HT1080 (cell line): ENCODE results near the gene EPB41L4B. TPM values are rescaled to one million over a fixed set of nuclear protein-coding genes. Genes with fewer than 3 reads are reported as not detected.

Experiments
- DNase-seq: peaks from one replicate; pipeline ENCODE4 v3.0.0-alpha.2; 2015; ENCODE audit warnings: low read depth
- total RNA-seq: library from RNA; depleted of rRNA; stranded (reverse); fragments of >200 nt; shearing (Covaris generic); gene quantifications from 2 replicates; pipeline ENCODE4 v1.2.3, GENCODE V29; 2014

The EPB41L4B gene
- total RNA-seq, 1 experiment from 2014 or later: 3.3 TPM

DNA sequence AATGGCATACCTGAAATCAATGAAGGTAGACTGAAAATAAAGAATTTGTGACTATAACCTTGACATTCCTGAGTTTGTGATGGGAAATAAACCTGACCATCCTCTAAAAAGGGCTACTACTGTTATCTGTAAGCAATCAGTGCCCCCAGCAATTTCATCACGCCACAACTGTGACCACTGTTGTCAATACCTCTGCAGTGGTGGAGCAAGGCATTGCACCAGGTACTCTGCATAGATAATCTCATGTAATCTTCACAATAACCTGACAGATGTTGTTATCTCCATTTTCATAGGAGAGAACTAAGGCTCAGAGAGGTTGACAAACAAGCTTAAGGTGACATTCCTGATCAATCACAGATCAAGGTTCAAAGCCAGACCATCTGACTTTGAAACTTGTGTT is 115.3 kb downstream of the EPB41L4B start:
- DNase-seq: no peak

DNA sequence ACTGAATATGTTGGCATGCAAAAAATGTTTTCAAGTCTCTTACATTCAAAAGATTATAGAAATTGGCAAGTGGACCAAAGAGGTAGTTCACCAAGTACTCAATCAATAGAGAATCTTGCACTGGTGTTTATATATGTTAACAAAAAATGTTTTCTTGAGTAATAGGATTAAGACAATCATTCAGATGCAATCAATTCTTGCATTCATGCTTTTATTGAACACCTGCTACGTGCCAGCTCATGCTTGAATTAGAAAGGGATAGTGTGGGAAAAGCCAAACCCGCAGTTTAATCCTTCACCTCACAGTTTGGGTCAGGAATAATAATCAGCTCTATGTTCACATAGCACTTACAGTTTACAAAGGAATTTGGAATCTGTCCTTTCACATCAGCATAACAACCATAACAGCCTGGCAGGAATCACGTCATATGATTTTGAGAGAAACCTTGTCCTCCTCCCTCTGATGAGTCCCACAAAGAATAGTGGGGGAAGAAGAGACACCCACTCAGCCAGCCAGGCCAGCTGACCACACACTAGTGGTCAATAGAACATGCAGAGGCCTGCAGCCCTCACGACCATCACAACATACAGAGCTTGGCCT is 117.0 kb downstream of the EPB41L4B start:
- DNase-seq: no peak

DNA sequence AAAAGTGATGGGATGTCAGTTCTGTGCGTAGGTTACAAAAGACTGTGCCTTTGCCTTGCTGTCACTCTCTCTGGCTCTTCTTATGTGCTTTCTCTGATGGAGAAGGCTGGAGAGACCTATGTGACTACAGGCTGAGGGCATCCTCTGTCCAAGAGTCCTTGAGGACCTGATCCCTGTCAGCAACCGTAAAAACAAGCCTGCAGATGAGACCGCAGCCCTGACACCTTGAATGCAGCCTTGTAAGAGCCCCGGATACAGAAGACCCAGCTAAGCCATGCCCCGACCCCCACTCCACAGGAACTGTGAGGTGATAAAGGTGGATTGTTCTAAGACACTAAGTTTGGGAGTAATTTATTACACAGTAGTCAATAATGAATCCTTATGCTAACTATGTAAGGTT is 121.2 kb downstream of the EPB41L4B start:
- no peak for DNase-seq

DNA sequence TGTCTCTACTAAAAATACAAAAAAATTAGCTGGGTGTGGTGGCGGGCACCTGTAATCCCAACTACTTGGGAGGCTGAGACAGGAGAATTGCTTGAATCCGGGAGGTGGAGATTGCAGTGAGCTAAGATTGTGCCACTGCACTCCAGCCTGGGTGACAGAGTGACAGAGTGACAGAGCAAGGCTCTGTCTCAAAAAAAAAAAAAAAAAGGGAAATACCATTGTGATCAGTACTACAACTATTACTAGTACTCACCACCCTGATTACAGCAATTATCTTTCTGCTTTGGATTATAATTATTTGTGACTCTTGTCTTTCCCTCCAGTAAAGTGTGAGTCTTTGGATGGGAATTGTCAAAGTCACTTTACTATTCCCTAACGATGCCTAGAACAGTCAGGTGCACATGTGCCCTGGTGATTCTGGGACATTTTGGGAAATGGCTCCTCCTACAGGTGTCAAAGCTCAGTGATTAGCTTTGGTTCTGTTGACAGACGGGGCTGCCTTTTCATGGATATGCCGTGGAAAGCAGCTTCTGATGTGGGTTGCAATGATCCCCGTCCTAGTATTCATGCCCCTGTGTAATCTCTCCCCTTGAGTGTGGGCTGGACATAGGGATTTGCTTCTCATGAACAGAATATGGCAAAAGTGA is 122.0 kb downstream of the EPB41L4B start:
- DNase-seq: no peak

DNA sequence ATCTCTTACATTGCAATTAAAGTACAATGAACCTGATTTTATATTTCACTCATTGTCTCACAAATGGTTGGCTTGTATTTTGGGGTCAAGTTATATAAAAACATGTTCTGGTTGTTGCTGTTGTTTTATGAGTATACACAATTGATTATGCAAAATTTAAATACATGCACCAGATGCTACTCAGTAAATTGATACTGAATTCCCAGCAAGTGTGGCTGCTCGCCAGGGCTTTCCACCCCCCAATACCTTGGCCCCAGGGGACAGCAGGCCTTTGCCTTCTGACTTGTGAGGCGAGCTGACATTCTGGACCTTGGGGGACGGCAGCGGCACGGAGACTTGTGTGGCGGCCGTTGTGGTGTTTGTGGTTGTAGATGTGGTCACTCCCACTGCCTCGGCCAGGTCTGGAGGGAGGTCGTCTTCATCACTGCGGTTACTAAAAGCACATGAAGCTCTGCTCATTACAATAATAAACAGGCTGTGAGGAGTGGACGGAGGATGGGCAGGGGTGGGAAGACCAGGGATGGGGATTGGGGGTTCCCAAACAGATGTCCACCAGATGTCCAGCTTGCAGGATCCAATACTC is 126.8 kb downstream of the EPB41L4B start:
- DNase-seq: no peak

DNA sequence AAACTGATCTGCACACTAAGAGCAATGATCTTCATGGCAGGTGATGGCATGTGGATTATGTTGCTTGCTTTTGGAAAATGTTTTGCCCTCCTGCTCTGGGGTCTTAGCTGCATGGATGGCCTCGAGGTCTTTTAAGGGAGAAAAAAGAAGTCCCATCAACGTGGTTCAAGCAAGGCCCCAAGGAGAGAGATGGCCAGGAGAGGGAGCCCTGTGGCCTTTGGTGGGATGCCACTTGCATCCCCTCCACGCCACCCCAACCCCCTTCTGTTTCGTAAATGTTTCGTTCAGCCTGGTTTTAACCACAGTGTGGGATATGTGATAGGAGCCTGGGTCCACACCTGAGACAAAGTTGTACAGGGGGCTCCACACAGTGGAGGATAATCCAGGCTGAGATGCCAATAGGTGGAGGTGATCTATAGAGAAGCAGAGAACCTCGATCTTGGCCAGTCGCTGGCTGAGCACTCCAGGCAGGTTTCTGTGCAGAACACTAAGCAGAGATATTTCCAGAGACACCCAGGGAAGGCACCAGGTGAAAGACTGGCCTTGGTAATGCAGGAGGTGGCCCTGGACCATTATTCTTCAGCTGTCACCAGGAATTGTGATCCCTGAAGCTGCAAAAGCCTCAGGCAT is 128.0 kb downstream of the EPB41L4B start:
- peak; percentile 31 for DNase-seq

DNA sequence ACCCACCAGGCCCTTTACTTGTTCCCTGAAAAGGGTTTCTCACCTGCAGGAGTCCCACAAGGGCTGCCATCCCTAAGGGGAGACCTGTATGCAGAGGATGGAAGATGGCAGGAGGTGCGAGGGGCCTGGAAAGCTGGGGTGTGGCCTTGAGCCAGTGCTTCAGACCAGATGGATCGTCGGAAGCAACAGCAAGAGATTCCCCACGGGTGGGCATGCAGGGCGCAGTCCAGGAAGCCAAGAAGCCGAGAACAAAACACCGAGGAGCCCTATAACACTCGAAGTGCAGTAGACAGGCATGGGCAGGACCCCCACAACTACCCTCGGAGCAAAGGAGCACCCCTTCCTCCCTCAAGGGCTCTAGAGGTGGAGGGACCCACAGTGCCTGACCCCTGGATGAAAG is 129.1 kb downstream of the EPB41L4B start:
- DNase-seq: no peak

DNA sequence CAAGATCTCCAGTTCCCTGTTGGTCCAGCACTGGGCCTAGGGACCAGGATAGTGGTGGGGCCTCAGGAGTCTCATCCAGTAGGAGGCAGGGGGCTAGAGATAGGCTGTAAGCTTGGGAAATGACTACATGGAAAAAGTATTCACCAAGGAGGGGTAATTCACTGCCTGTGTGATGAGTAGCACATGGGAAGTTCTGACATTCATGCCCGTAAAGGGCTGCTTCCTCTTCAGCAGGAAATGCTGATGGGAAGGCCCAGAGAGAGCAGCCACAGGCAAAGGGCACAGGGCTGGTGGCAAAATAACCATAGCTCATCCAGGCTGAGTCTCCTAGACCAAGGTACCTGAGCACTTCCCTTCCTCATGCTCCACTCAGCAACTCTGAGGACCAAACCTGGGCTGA is 130.7 kb downstream of the EPB41L4B start:
- DNase-seq: peak; percentile 62

DNA sequence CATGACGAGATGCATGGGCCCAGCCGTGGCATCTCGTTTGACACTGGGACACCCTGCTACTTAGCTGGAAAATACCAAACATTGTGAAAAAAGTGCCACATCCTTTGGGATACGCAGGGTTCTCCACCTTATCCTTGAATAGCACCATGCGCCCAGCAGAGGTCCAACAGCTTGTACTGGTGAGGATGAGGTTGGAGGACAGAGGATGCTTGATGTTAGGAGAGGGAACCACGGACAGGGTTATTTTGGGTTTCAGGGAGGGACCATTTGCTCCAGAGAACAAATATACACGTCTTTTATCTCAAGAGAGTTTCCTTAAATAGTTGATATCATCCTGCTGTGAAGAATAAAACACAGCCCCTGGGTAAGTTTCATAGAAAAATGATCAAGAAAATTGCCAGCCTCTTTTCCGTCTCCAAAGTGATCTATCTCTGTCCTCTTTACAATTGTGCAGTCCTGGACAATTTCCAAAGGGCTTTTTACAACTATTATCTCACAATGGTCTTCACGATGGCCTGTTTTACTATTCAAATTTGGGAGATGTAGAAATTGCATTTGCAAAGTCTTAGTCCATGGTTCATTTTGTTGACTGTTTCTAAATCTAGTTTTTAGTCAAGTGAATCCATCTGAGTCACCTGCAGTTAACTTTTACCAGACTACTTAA is 133.9 kb downstream of the EPB41L4B start:
- no peak for DNase-seq

DNA sequence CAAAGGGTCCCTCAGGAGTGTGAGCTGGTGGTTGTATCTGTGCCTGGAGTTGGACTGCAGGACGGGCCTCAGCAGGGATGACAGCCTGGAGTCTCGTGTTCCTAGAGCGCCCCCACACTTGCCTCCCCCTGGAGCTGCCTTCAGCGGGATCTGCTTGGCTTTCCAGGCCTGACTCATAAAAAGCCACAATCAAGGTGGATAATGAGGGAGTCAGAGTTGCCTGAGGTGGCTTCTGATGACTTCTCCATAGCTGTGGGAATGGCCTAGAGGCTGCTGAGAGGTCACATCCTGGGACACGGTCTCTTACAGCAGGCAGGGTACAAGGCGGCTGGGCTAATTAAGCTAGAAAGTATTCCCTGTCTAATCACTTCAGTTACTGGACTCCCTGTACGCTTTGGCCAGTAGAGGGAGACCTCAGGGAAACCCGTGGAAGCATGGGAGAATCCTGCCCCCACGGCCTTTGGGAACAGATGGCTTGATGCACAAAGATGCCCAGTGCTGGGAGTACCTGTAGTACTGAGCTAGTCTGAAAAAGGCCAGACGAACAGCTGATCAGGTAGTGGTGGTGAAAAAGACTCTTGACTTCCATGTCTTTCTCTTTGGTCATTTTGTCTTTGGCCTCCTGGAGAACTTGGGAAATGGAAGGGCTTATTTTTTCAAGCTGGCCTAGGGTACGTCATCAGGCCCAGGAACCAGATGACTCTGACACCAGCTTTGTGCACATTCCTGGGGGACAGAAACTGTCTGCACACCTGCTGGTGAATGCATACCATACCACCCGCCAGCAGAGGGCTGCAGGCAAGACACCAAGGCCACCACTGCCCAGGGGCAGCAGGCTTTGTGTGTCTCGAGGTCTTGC is 137.7 kb downstream of the EPB41L4B start:
- DNase-seq: peak; percentile 62

DNA sequence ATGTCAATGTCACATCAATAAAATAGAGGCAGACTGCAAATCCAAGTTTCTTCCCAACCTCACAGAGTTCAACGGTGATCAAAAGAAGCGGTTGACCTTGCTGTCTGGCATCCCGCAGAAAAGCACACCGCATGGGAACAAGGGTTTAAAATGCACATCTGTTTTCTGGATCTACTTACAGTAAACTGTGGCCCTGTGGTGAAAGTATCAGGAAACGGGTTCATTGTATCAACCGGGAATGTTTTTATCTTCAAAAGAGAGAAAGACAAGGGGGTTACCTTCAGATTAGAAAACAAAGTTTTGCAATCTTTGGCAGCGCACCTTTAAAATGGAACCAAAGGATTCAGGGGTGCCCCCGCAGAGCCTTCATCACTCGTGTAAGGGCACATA is 138.3 kb downstream of the EPB41L4B start:
- no peak for DNase-seq

DNA sequence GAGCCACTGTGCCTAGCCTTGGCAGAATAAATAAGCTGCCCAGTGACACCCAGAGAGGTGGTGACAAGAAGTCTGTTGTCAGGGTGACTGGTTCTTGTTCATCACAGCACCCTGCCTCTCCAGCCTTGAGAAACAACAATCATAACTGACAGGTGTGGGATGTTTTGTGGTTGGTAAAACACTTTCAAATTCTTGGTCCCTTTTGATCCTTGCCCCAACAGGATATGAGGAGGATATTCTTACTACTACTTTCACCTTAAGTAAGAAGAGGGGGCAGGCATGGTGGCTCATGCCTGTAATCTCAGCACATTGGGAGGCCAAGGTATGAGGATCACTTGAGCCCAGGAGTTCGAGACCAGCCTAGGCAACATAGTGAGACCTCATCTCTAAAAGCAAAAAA is 139.6 kb downstream of the EPB41L4B start:
- peak; percentile 24 for DNase-seq

DNA sequence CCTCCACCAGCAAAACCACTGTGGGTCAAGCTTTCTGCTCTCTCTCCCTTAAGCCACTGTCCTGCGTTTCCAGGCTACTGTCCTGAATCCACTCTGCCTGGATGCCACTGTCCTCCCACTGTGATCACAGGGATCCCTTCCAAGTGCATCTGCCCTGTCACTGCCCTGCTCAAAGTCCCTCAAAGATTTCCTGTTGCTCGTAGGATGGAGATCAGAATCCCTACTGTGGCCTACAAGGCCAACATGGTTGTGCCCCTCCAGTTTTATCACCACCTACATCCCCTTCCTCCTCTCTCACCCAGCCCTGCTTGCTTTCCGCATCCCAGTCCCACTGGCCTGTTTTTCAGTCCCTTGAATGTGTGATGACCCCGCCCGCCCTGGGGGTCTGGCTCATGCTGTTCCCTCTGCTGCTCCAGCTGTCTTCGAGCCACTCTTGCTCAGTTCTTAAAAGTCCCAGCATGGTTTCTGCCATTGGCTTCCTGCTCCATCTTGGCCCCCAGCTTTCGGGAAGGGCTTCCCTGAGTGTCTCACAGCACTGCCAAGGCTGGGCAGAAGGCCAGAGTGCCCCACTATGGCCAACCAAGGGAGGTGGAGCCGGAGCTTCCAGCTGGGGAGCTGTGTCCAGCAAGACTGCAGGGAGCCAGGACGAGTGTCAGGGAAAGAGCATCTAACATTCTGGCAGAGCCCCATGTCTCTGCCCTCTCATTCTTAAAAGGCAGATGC is 140.9 kb downstream of the EPB41L4B start:
- no peak for DNase-seq

DNA sequence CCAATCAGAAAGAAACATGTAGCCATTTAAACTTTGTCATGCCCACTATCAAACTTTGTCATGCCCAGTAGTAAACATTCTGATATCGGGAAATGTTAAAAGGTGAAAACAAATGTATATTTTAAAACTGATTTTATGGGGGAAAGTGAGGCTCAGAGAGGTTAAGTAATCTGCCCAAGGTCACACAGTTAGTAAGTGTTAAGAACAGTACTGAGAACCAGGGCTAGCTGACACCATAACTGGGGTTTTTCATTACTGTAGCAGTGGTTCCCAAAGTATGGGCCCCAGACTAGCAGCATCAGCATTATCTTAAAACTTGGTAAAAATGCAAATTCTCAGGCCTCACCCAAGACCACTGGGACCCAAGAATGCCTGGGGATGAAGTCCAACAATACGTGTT is 143.9 kb downstream of the EPB41L4B start:
- no peak for DNase-seq

DNA sequence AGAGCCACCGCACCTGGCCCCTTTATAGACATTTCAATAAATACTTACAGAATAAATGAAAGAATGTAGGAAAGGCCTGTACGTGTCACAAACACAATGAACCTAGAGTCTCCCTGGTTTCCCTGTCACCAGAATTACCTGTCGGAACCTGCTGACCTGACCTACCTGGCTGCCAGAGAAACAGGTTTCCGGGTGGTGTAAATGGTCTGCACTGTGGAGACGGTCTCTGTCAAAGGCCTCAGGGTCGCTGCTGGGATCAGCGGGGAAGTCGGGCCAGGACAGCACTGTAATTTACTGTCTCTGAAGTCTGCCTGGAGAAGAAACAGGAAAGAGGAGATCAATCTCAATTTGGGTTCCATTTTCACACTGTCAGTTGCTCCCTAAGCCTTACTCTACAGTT is 144.5 kb downstream of the EPB41L4B start:
- DNase-seq: no peak

DNA sequence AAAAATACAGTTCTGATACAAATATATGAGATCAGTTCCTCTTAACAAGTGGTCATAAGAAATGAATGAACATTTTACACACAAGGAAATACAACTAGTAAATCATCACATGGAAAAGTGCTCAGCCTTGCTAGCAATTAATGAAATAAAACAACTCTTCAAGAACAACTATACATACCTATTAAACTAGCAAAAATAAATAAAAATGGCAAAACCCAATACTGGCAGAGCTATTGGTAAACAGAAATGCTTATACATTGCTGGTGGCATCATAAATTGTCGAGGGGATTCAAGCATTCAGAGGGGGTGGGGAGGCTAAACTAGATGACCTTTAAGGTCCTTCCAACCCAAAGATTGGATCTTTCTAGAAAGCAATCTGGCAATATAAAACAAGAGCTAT is 147.9 kb downstream of the EPB41L4B start:
- DNase-seq: no peak

DNA sequence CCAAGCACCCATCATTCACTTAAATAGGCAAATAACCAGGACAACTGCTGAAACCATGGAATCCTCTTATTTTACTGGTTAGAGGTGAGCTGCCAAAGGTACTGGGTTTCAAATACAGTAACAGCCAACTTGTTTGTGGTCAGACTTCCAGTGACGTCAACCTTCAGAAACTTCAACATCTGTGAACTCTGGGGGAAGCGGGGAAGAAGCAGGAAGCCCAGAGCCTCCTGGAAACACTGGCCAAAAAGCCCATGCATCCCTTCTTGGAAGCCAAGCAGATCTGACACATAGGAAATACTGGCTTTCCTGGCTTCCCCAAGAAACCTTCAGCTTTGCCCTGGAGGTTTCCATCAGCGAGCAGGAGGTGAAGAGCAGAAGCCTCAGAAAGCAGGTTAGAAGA is 148.9 kb downstream of the EPB41L4B start:
- DNase-seq: peak; percentile 90

DNA sequence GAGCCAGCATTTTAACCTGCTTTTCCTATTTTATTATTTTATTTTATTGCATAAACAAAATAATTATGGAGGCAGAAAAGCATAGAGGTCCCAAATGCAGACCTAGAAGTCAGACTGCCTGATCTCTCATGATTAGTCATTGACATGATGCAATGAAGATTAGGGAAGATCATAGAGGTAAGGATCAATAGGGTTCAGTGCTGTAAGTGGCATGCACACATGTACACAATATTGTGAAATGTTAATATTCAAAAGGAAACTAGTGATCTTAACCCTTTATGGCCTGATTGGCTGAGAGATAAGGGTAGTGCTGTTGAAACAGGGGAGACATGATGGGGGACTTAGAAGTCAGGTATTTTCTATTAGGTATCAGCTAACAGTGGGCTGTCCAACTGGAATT is 152.7 kb downstream of the EPB41L4B start:
- no peak for DNase-seq

DNA sequence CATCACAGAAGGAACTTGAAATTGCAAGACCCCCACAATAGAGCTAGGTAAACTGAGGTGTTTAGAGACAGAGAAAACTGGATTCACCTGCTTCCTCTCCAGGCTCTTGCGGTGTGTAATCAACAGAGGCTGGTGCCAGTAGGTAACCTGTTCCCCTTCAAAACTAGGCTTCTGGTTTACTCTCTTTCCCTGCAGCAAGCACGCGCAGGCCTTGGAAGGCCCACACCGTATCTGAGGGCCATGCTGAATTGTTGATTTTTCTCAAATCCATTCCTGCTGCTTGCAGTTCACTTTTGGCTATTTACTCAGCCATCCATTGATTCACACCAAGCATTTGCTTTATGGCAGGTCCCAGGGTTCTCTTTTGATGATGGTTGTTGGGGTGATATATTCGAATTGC is 153.1 kb downstream of the EPB41L4B start:
- DNase-seq: no peak

DNA sequence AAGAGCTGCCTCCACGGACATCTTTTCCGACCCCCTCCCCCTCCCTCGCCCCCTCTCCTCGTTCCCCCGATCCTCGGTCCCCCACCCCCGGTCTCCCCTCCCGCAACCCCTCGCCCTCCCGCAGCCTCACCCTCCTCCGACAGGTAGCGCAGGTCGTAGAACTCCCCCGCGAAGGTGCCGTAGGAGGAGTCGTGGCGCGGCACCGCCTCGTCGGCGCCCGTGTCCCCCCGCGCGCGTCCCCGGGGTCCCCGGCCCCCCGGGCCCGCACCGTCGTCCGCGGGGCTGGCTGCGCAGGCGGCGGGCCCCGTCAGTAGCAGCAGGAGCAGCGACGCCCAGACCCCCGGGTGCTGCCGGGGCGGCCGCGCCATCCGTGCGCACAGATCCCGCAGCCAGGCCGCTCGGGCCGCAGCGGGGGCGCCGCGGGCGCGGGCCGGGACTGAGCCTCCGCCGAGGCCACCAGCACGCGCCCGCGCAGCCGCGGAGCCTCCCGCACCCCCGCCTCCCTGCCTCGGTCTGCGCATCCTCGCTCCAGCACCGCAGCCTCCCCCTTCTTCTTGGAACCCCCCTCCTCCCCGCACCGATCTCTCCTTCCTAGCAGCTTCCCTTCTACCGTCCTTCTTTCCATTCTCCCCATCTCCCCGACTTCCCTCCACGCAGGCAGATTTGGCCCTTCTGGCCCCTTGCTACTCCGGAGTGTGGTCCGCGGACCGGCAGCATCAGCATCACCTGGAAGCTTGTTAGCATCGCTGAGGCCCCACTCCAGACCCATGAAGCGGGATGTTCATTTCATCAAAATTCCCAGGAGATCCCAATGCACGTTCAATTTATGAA is 153.9 kb downstream of the EPB41L4B start, which contains the start of gene FRRS1L:
FRRS1L (minus strand) TSS at position 479 of the 831 bp plus-strand sequence; CDS start at position 368, 111 bp downstream.
- no peak for DNase-seq
